ENCODE data around the gene ANAPC4.

ANAPC4 gene

GRCh38 chr4:25377572-25378436, 741 bp downstream of the ANAPC4 start:
- Histone ChIP-seq H3K4me1 (peaks cover 20% of the 10 kb centered on the region), H3K27ac (peak overlapping the region; percentile 71), H4K20me1 (no peaks in the 10 kb centered on the region), H3K4me3 (peak overlapping the region; percentile 93), H3K9ac (peak overlapping the region; percentile 84), H3K36me3 (peaks cover 42% of the 10 kb centered on the region), H3K9me3 (no peaks in the 10 kb centered on the region), H3K4me2 (peak overlapping the region; percentile 85), H3K27me3 (no peaks in the 10 kb centered on the region)
- TF ChIP-seq Cebpa-rat (IDR thresholded peaks at IDR 0.05) = no peak

- Histone ChIP-seq H3K36me3 (peaks cover 42% of the 10 kb centered on the region), H3K27ac (no peak overlapping the region), H3K9ac (peak overlapping the region; percentile 84; the same call in 1 of the 2 replicates), H3K27me3 (no peaks in the 10 kb centered on the region), H3K4me1 (peaks cover 20% of the 10 kb centered on the region), H4K20me1 (no peaks in the 10 kb centered on the region), H3K9me3 (no peaks in the 10 kb centered on the region), H3K4me3 (peak overlapping the region; percentile 93), H3K4me2 (peak overlapping the region; percentile 85)
- no peak for TF ChIP-seq Cebpa-rat (IDR thresholded peaks at IDR 0.05)
These were observed 1.3 kb downstream of the ANAPC4 start for GRCh38 chr4:25378437-25378743.

GRCh38 chr4:25379591-25379990, 2.5 kb downstream of the ANAPC4 start:
- no peak for TF ChIP-seq Cebpa-rat (IDR thresholded peaks at IDR 0.05)
- Histone ChIP-seq H3K4me3 (no peak overlapping the region), H3K9me3 (no peaks in the 10 kb centered on the region), H3K27me3 (no peaks in the 10 kb centered on the region), H4K20me1 (no peaks in the 10 kb centered on the region), H3K36me3 (peaks cover 53% of the 10 kb centered on the region), H3K4me2 (no peak overlapping the region), H3K27ac (no peak overlapping the region), H3K4me1 (peaks cover 20% of the 10 kb centered on the region), H3K9ac (no peak overlapping the region)

GRCh38 chr4:25383647-25384046, 6.6 kb downstream of the ANAPC4 start:
- Histone ChIP-seq H3K9me3 (no peaks in the 10 kb centered on the region), H3K4me3 (no peak overlapping the region), H4K20me1 (no peaks in the 10 kb centered on the region), H3K36me3 (peaks cover 84% of the 10 kb centered on the region), H3K27me3 (no peaks in the 10 kb centered on the region), H3K4me1 (peaks cover 10% of the 10 kb centered on the region), H3K27ac (no peak overlapping the region), H3K9ac (no peak overlapping the region), H3K4me2 (no peak overlapping the region)
- TF ChIP-seq Cebpa-rat (IDR thresholded peaks at IDR 0.05) = no peak

GRCh38 chr4:25386926-25387325, 9.9 kb downstream of the ANAPC4 start:
- TF ChIP-seq Cebpa-rat (IDR thresholded peaks at IDR 0.05) = no peak
- Histone ChIP-seq H3K4me2 (no peak overlapping the region), H3K4me1 (no peaks in the 10 kb centered on the region), H4K20me1 (no peaks in the 10 kb centered on the region), H3K9me3 (no peaks in the 10 kb centered on the region), H3K9ac (no peak overlapping the region), H3K36me3 (peaks cover 78% of the 10 kb centered on the region), H3K27ac (no peak overlapping the region), H3K27me3 (no peaks in the 10 kb centered on the region), H3K4me3 (no peak overlapping the region)

- Histone ChIP-seq H3K36me3 (peaks cover 93% of the 10 kb centered on the region), H4K20me1 (no peaks in the 10 kb centered on the region)
These were observed 20.2 kb downstream of the ANAPC4 start for GRCh38 chr4:25397305-25397704.

GRCh38 chr4:25399510-25399909, 22.4 kb downstream of the ANAPC4 start:
- peaks cover 82% of the 10 kb centered on the region for H3K36me3 ChIP-seq
- no peak for TF ChIP-seq Cebpa-rat (IDR thresholded peaks at IDR 0.05)
- no peaks in the 10 kb centered on the region for H4K20me1 ChIP-seq
- H3K4me1 ChIP-seq = no peaks in the 10 kb centered on the region
- H3K9ac ChIP-seq = no peak overlapping the region
- no peak overlapping the region for H3K4me3 ChIP-seq
- H3K4me2 ChIP-seq = no peak overlapping the region
- H3K27me3 ChIP-seq = no peaks in the 10 kb centered on the region
- H3K9me3 ChIP-seq = peaks cover 5% of the 10 kb centered on the region; the same call in 1 of the 2 replicates
- H3K27ac ChIP-seq = no peak overlapping the region

More at GRCh38 chr4:25397305-25397704, 20.2 kb downstream of the ANAPC4 start:
- TF ChIP-seq Cebpa-rat (IDR thresholded peaks at IDR 0.05) = no peak
- H3K4me2 ChIP-seq = no peak overlapping the region
- no peak overlapping the region for H3K4me3 ChIP-seq
- no peaks in the 10 kb centered on the region for H3K4me1 ChIP-seq
- H3K9ac ChIP-seq = no peak overlapping the region
- H3K9me3 ChIP-seq = peaks cover 5% of the 10 kb centered on the region; the same call in 1 of the 2 replicates
- no peak overlapping the region for H3K27ac ChIP-seq
- H3K27me3 ChIP-seq = no peaks in the 10 kb centered on the region

GRCh38 chr4:25401066-25401465, 24.0 kb downstream of the ANAPC4 start:
- H3K27me3 ChIP-seq = no peaks in the 10 kb centered on the region
- no peak overlapping the region for H3K4me3 ChIP-seq
- H3K4me1 ChIP-seq = no peaks in the 10 kb centered on the region
- no peak overlapping the region for H3K4me2 ChIP-seq
- no peak overlapping the region for H3K27ac ChIP-seq
- TF ChIP-seq Cebpa-rat (IDR thresholded peaks at IDR 0.05) = no peak
- H3K9me3 ChIP-seq = peaks cover 5% of the 10 kb centered on the region; the same call in 1 of the 2 replicates
- peaks cover 83% of the 10 kb centered on the region for H3K36me3 ChIP-seq
- H4K20me1 ChIP-seq = no peaks in the 10 kb centered on the region
- H3K9ac ChIP-seq = no peak overlapping the region

GRCh38 chr4:25402521-25402920, 25.5 kb downstream of the ANAPC4 start:
- no peak for TF ChIP-seq Cebpa-rat (IDR thresholded peaks at IDR 0.05)
- H3K27me3 ChIP-seq = no peaks in the 10 kb centered on the region
- H3K9me3 ChIP-seq = no peaks in the 10 kb centered on the region
- no peaks in the 10 kb centered on the region for H3K4me1 ChIP-seq
- H3K27ac ChIP-seq = no peak overlapping the region
- peaks cover 79% of the 10 kb centered on the region for H3K36me3 ChIP-seq
- H3K4me2 ChIP-seq = no peak overlapping the region
- H3K4me3 ChIP-seq = no peak overlapping the region
- no peak overlapping the region for H3K9ac ChIP-seq
- no peaks in the 10 kb centered on the region for H4K20me1 ChIP-seq

- Histone ChIP-seq H3K4me1 (no peaks in the 10 kb centered on the region), H3K36me3 (peaks cover 79% of the 10 kb centered on the region), H3K9ac (no peak overlapping the region), H3K27me3 (no peaks in the 10 kb centered on the region), H3K4me2 (no peak overlapping the region), H3K9me3 (no peaks in the 10 kb centered on the region), H3K4me3 (no peak overlapping the region), H4K20me1 (no peaks in the 10 kb centered on the region), H3K27ac (no peak overlapping the region)
- no peak for TF ChIP-seq Cebpa-rat (IDR thresholded peaks at IDR 0.05)
These were observed 26.6 kb downstream of the ANAPC4 start for GRCh38 chr4:25403699-25404098.

Data from BLaER1 (cell line).